Calu3 (cell line): Measurements from ENCODE around the gene C19orf47. TPM values are rescaled to one million over a fixed set of nuclear protein-coding genes. Genes with fewer than 3 reads are reported as not detected.

ENCODE experiments used
- BruUV-seq: library from RNA; stranded (reverse); fragments of 400-500 nt; replicated peaks from 2 replicates; lab custom pipeline; 2021; lab: Mats Ljungman, UMichigan
- CTCF ChIA-PET: fragments of 300-600 bp; sonication (Branson Sonifier 250); formaldehyde crosslinking; loops from one replicate; lab custom pipeline; 2022; ENCODE audit warnings: antibody characterized with exemption; lab: Charles Lee
- DNase-seq: peaks from one replicate; pipeline ENCODE4 v3.0.0; 2022
- H3K27ac Mint-ChIP-seq: one replicate; pipeline ENCODE4 v1.8.0; 2022; ENCODE audit warnings: mixed read lengths; ENCODE audit not compliant: unreplicated experiment
- H3K27me3 Mint-ChIP-seq: one replicate; pipeline ENCODE4 v1.8.0; 2022; ENCODE audit warnings: mixed read lengths; ENCODE audit not compliant: unreplicated experiment
- H3K36me3 Mint-ChIP-seq: one replicate; pipeline ENCODE4 v1.8.0; 2022; ENCODE audit warnings: mild to moderate bottlenecking, moderate library complexity, mixed read lengths; ENCODE audit not compliant: insufficient read depth, unreplicated experiment
- H3K4me1 Mint-ChIP-seq: one replicate; pipeline ENCODE4 v1.8.0; 2022; ENCODE audit warnings: mild to moderate bottlenecking, low read depth, mixed read lengths; ENCODE audit not compliant: unreplicated experiment
- H3K4me3 Mint-ChIP-seq: one replicate; pipeline ENCODE4 v1.8.0; 2022; ENCODE audit warnings: mild to moderate bottlenecking, low read depth, moderate library complexity, mixed read lengths; ENCODE audit not compliant: unreplicated experiment
- H3K9me3 Mint-ChIP-seq: one replicate; pipeline ENCODE4 v1.8.0; 2022; ENCODE audit warnings: low read depth, mixed read lengths; ENCODE audit not compliant: unreplicated experiment
- CTCF ChIP-seq: fragments of 200-600 bp; IDR thresholded peaks from one replicate; pipeline ENCODE4 v1.8.0; 2022; ENCODE audit warnings: antibody characterized with exemption; ENCODE audit not compliant: unreplicated experiment
- intact Hi-C: fragments of 100-400 bp; cut with micrococcal nuclease; formaldehyde crosslinking; loops from one replicate; pipeline ENCODE4 v1.10.0; 2022; ENCODE audit not compliant: unreplicated experiment
- total RNA-seq: library from RNA; stranded (reverse); gene quantifications from 2 replicates; pipeline ENCODE4 v1.2.3, GENCODE V29; 2022

Gene C19orf47
- total RNA-seq, 1 experiment from 2014 or later = 22.7 TPM

GRCh38 chr19:40274585-40275544 lies 73.3 kb downstream of the C19orf47 start:
- peaks cover 9% of the 10 kb centered on the region for H3K4me1 Mint-ChIP-seq
- H3K36me3 Mint-ChIP-seq = peaks cover 21% of the 10 kb centered on the region
- H3K9me3 Mint-ChIP-seq = no peaks in the 10 kb centered on the region
- TF ChIP-seq CTCF = no peak
- intact Hi-C loops = no loop called here
- no peak overlapping the region for H3K4me3 Mint-ChIP-seq
- DNase-seq = no peak
- H3K27me3 Mint-ChIP-seq = no peaks in the 10 kb centered on the region
- BruUV-seq = no TSS peak
- CTCF ChIA-PET = no interaction called here
- peak overlapping the region; percentile 7 for H3K27ac Mint-ChIP-seq

GRCh38 chr19:40273469-40274360 lies 74.5 kb downstream of the C19orf47 start:
- Mint-ChIP-seq H3K27me3 (no peaks in the 10 kb centered on the region), H3K36me3 (peaks cover 26% of the 10 kb centered on the region), H3K9me3 (no peaks in the 10 kb centered on the region), H3K4me3 (no peak overlapping the region), H3K4me1 (peaks cover 9% of the 10 kb centered on the region), H3K27ac (no peak overlapping the region)
- no TSS peak for BruUV-seq
- DNase-seq = no peak
- TF ChIP-seq CTCF = no peak
- intact Hi-C loops = no loop called here
- CTCF ChIA-PET = no interaction called here

- peaks cover 31% of the 10 kb centered on the region for H3K36me3 Mint-ChIP-seq
- intact Hi-C loops = no loop called here
- no peaks in the 10 kb centered on the region for H3K9me3 Mint-ChIP-seq
- no peak overlapping the region for H3K4me3 Mint-ChIP-seq
- BruUV-seq = no TSS peak
- no peak for DNase-seq
- H3K27ac Mint-ChIP-seq = no peak overlapping the region
- CTCF ChIA-PET = no interaction called here
- no peaks in the 10 kb centered on the region for H3K27me3 Mint-ChIP-seq
- no peak for TF ChIP-seq CTCF
- H3K4me1 Mint-ChIP-seq = peaks cover 1% of the 10 kb centered on the region
Observed at GRCh38 chr19:40272261-40272660, 75.9 kb downstream of the C19orf47 start.

- peaks cover 35% of the 10 kb centered on the region for H3K36me3 Mint-ChIP-seq
- H3K9me3 Mint-ChIP-seq = no peaks in the 10 kb centered on the region
- CTCF ChIA-PET = interaction anchor here (0.6 to 0.7 kb wide), 2 partner anchors 622 to 875 kb away, joined by 3 read pairs; no protein-coding TSS in a partner anchor
- no peak for TF ChIP-seq CTCF
- BruUV-seq = no TSS peak
- DNase-seq = no peak
- intact Hi-C loops = no loop called here
- no peaks in the 10 kb centered on the region for H3K27me3 Mint-ChIP-seq
- no peak overlapping the region for H3K4me3 Mint-ChIP-seq
- H3K4me1 Mint-ChIP-seq = no peaks in the 10 kb centered on the region
- H3K27ac Mint-ChIP-seq = no peak overlapping the region
Observed at GRCh38 chr19:40271706-40272105, 76.5 kb downstream of the C19orf47 start.
